Peyer's patch (tissue), 4 donors: ENCODE results near the gene STIL. TPM values are rescaled to one million over a fixed set of nuclear protein-coding genes. Genes with fewer than 3 reads are reported as not detected.

ENCODE experiments used
- DNase-seq, 3 donors: peaks; one replicate each; pipeline ENCODE4 v3.0.0-alpha.2; 2017 to 2019
- H3K27ac ChIP-seq, 4 donors: fragments of 200-600 bp; sonication (generic); one replicate each; pipeline ENCODE4 v1.5.1; 2016 to 2019
- H3K27me3 ChIP-seq, 2 donors: fragments of 200-600 bp; sonication (generic); one replicate each; pipeline ENCODE4 v1.5.1; 2019
- H3K36me3 ChIP-seq, 3 donors: fragments of 200-600 bp; sonication (generic); one replicate each; pipeline ENCODE4 v1.5.1; 2016 to 2019
- H3K4me1 ChIP-seq, 4 donors: fragments of 200-600 bp; sonication (generic); one replicate each; pipeline ENCODE4 v1.5.1; 2016 to 2019
- H3K4me3 ChIP-seq, 4 donors: fragments of 200-600 bp; sonication (generic); 1 replicate in 3 of 4; 2 replicates in 1 of 4; pipeline ENCODE4 v1.5.1; 2016 to 2019; ENCODE audit warnings: mild to moderate bottlenecking in 1 of 4
- H3K9me3 ChIP-seq, 4 donors: fragments of 200-600 bp; sonication (generic); one replicate each; pipeline ENCODE4 v1.5.1; 2016 to 2019; ENCODE audit warnings: mild to moderate bottlenecking in 1 of 4
- POLR2A ChIP-seq, 2 donors: fragments of 450-650 bp; IDR thresholded peaks; one replicate each; pipeline ENCODE4 v1.5.1; 2017; ENCODE audit warnings: antibody characterized with exemption in 2 of 2, mild to moderate bottlenecking in 2 of 2, moderate library complexity in 2 of 2
- total RNA-seq, 4 donors: library from RNA; depleted of rRNA; stranded (reverse); fragments of >200 nt; gene quantifications; one replicate each; pipeline ENCODE4 v1.1.0, GENCODE V29; 2016
- TF ChIP-seq, protein P1 (sequence below), 6 experiments: fragments of 450-650 bp in 4 of 6; fragments of 200-600 bp in 2 of 6; sonication (generic) in 1 of 6; IDR thresholded peaks; one replicate each; pipeline ENCODE4 v1.5.1; 2017 to 2019; ENCODE audit warnings: antibody characterized with exemption in 6 of 6, mild to moderate bottlenecking in 3 of 6, moderate library complexity in 1 of 6

The STIL gene
- total RNA-seq, 4 donors from 2014 or later: 4.5 to 14.0 (median 6.7) TPM

DNA sequence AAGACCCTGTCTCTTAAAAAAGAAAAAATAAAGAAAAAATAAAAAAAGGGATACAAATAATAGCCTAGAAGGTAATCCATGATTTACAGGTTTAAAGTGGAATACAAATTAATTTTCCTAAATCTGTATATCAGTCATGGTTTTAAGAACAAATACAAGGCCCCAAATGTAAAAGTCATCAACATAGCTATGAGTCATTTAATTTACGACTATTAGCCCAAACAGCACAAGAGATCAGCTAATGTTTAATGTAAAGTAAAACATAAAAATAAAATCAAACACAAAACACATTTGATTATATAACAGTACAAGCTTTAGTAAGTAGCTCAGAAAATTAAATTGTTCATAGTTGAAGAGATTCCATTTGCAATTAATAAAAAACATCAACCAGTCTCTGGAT is 61.6 kb downstream of the STIL start:
- no peak for DNase-seq

DNA sequence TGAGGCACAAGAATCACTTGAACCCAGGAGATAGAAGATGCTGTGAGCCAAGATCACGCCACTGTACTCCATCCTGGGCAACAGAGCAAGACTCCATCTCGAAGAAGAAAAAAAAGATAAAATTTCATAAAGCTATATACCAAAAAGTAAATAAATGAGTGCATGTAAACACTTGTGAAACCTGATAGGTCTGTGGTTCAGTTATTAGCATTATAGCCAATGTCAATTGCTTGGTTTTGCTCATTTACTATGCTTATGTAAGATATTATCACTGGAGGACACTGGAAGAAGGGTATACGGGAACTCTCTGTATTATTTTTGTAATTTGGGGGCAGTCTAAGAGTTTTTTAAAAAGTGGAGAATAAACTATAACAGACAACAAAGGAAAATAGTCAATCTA is 64.2 kb downstream of the STIL start:
- Histone ChIP-seq H3K27me3 (no peaks in the 10 kb centered on the region), H3K9me3 (no peaks in the 10 kb centered on the region), H3K27ac (no peak overlapping the region), H3K4me1 (no peaks in the 10 kb centered on the region), H3K4me3 (no peak overlapping the region), H3K36me3 (no peaks in the 10 kb centered on the region)
- DNase-seq: no peak
- TF ChIP-seq, protein P1, sequence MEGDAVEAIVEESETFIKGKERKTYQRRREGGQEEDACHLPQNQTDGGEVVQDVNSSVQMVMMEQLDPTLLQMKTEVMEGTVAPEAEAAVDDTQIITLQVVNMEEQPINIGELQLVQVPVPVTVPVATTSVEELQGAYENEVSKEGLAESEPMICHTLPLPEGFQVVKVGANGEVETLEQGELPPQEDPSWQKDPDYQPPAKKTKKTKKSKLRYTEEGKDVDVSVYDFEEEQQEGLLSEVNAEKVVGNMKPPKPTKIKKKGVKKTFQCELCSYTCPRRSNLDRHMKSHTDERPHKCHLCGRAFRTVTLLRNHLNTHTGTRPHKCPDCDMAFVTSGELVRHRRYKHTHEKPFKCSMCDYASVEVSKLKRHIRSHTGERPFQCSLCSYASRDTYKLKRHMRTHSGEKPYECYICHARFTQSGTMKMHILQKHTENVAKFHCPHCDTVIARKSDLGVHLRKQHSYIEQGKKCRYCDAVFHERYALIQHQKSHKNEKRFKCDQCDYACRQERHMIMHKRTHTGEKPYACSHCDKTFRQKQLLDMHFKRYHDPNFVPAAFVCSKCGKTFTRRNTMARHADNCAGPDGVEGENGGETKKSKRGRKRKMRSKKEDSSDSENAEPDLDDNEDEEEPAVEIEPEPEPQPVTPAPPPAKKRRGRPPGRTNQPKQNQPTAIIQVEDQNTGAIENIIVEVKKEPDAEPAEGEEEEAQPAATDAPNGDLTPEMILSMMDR (IDR thresholded peaks at IDR 0.05): no peak
- no peak for TF ChIP-seq POLR2A (IDR thresholded peaks at IDR 0.05)

More for the DNA sequence above, 61.6 kb downstream of the STIL start:
- H3K27me3 ChIP-seq: no peaks in the 10 kb centered on the region
- TF ChIP-seq POLR2A (IDR thresholded peaks at IDR 0.05): no peak
- TF ChIP-seq, protein P1 (IDR thresholded peaks at IDR 0.05): no peak
- no peaks in the 10 kb centered on the region for H3K4me1 ChIP-seq
- no peak overlapping the region for H3K27ac ChIP-seq
- H3K4me3 ChIP-seq: no peak overlapping the region
- no peaks in the 10 kb centered on the region for H3K36me3 ChIP-seq
- no peaks in the 10 kb centered on the region for H3K9me3 ChIP-seq

DNA sequence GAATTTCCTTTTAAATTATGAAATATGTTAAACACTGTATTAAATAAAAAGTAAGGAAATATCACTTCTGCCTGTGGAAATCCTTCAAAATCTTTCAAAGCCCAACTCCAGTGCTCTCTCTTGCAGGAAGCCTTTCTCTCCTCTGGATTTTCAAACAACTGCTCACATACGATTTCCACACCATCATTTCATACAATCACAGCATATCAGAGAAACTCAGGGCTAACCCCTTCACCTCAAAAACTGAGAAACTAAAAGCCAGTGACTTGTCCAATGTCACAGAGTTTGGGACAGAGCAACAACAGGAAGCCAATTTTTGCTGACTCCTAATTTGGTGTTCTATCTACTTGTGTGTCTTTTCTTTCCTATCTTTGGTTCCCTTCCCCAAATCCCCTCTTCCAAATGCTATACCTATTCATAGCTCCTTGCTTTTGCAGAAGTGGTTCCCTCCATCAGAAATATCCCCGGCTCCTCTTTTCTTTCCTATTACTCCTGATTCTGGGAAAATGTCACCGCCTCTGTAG is 69.5 kb downstream of the STIL start:
- Histone ChIP-seq H3K9me3 (no peaks in the 10 kb centered on the region), H3K27me3 (no peaks in the 10 kb centered on the region), H3K36me3 (no peaks in the 10 kb centered on the region), H3K4me3 (no peak overlapping the region), H3K4me1 (no peaks in the 10 kb centered on the region), H3K27ac (no peak overlapping the region)
- DNase-seq: no peak
- TF ChIP-seq, protein P1 (IDR thresholded peaks at IDR 0.05): no peak
- no peak for TF ChIP-seq POLR2A (IDR thresholded peaks at IDR 0.05)

DNA sequence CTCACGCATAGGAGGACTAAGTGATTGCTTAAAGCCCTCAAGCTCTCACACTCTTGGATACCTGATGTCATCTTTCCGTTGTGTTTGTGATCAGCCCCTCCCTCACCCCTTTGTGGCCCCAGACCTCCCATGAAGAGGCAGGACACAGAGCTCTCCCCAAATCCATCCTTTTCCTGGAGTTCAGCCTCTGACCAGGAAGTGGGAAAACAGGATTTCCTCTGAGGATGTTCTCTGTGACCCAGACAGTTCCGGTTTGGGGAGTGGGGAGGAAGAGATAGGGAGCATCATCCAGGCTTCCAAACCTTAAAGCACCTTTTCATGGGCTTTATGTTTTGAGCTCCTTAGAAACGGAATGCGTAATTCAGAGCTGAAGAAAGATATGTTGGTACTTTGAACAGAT is 70.0 kb downstream of the STIL start:
- H3K9me3 ChIP-seq: no peaks in the 10 kb centered on the region
- H3K27me3 ChIP-seq: no peaks in the 10 kb centered on the region
- no peaks in the 10 kb centered on the region for H3K36me3 ChIP-seq
- TF ChIP-seq, protein P1 (IDR thresholded peaks at IDR 0.05): no peak
- TF ChIP-seq POLR2A (IDR thresholded peaks at IDR 0.05): no peak
- no peak overlapping the region for H3K27ac ChIP-seq
- H3K4me1 ChIP-seq: no peaks in the 10 kb centered on the region
- H3K4me3 ChIP-seq: no peak overlapping the region
- no peak for DNase-seq

DNA sequence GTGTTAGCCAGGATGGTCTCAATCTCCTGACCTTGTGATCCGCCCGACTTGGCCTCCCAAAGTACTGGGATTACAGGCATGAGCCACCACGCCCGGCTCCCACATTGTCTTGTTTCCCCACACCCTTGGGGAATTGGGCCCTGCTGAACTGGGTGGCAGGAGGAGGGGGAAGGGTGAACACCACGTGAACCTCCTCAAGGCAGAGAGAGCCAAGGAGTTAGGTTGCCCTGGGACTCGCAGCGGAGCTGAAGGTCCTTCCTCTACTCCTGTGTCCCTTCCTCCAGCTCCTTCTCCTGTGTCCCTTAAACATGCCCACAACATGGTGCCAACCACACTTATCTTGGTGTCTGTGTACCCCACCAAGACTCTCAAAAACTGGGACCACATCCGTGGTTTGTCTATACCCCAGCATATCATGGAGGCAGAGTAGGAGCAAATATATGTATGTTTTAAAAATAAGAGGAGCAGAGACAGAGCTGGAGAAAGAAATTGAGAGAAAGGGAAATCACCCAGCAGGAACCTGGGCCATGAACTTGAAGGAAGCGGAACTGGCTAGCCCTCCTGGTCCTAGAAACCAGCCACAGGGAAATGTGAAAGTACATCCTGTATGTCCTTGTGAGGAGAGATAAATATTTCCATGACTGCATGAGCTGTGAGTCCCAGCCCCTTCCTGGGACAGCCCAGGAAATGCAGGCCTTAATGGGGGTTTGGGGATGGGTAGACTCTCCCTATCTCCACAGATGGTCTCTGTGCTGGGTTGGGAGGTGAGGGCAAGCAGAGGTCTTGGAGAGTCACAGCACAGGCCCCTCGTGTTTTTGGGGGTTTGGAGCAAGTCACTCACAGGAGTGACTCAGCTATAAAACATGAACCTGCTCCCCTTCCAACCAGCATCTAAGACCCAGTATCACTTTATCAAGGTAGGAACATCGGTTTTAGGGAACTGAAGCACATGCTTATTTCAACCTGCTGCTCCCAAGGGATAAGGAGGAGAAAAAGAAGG is 72.5 kb downstream of the STIL start:
- Histone ChIP-seq H3K27ac (no peak overlapping the region), H3K4me1 (no peaks in the 10 kb centered on the region), H3K27me3 (no peaks in the 10 kb centered on the region), H3K4me3 (no peak overlapping the region), H3K36me3 (no peaks in the 10 kb centered on the region), H3K9me3 (no peaks in the 10 kb centered on the region)
- no peak for TF ChIP-seq POLR2A (IDR thresholded peaks at IDR 0.05)
- DNase-seq: no peak

DNA sequence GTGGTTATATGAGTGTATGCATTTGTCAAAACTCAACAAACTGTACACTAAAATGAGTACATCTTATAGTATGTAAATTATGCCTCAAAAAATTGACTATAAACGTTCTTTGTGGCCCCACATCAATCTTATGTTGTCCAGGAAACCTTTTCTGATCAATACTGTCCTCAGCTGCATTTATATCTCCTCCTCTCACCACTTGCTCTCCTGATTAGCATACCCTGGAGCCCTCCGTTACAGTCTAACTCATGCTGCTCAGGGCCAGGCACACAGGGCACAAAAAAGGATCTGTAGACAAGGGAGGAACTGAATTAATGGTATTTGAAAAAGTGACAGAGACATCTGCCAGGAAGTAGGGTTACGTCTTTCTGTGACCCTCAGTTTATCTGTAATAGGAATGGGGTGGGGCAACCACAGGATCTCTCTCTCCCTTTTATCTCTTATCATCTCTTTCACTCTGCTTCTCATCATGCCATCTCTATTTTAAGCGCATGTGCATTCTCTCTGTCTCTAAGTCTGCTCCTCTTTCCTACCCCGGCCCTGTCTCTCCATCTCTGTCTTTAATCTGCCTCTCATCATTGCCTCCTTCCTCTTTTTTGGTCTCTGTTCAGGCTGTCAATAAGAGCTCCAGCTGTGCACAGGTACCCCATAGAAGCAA is 74.9 kb downstream of the STIL start:
- no peak for DNase-seq
- Histone ChIP-seq H3K4me1 (no peaks in the 10 kb centered on the region), H3K27me3 (no peaks in the 10 kb centered on the region), H3K9me3 (no peaks in the 10 kb centered on the region), H3K4me3 (no peak overlapping the region), H3K27ac (no peak overlapping the region), H3K36me3 (no peaks in the 10 kb centered on the region)
- TF ChIP-seq, protein P1 (IDR thresholded peaks at IDR 0.05): no peak
- TF ChIP-seq POLR2A (IDR thresholded peaks at IDR 0.05): no peak
